NCI-H2029 treated with DMSO at 0.1 percent for 48 hours (cell line): ENCODE measurements around the gene ABCD3.
A peak's percentile ranks its signal among the peaks of the same experiment; 100 is the strongest.

ENCODE experiments used
- DNase-seq: peaks from one replicate; lab custom pipeline; 2025; lab: John Stamatoyannopoulos, UW

ABCD3 gene

GRCh38 chr1:94463056-94463764 is 45.0 kb downstream of the ABCD3 start:
- DNase-seq = no peak

GRCh38 chr1:94463765-94464330 is 45.7 kb downstream of the ABCD3 start:
- DNase-seq = peak; percentile 38

GRCh38 chr1:94468708-94469107 is 50.5 kb downstream of the ABCD3 start:
- no peak for DNase-seq

GRCh38 chr1:94471271-94471670 is 53.1 kb downstream of the ABCD3 start:
- DNase-seq = no peak

- no peak for DNase-seq
Measured at GRCh38 chr1:94475232-94475631, 57.0 kb downstream of the ABCD3 start.

GRCh38 chr1:94479682-94480081 is 61.5 kb downstream of the ABCD3 start:
- DNase-seq = no peak

GRCh38 chr1:94481473-94481933 is 63.3 kb downstream of the ABCD3 start:
- DNase-seq = peak; percentile 83

- no peak for DNase-seq
Measured at GRCh38 chr1:94486990-94487389, 68.8 kb downstream of the ABCD3 start.

GRCh38 chr1:94490556-94490955 is 72.4 kb downstream of the ABCD3 start:
- DNase-seq = no peak

- no peak for DNase-seq
Measured at GRCh38 chr1:94496076-94496755, 78.0 kb downstream of the ABCD3 start.

GRCh38 chr1:94501426-94501825 is 83.2 kb downstream of the ABCD3 start:
- no peak for DNase-seq

GRCh38 chr1:94501935-94502334 is 83.7 kb downstream of the ABCD3 start:
- no peak for DNase-seq

GRCh38 chr1:94503153-94503552 is 85.0 kb downstream of the ABCD3 start:
- no peak for DNase-seq

- no peak for DNase-seq
Measured at GRCh38 chr1:94504601-94505000, 86.4 kb downstream of the ABCD3 start.

- no peak for DNase-seq
Measured at GRCh38 chr1:94512816-94513215, 94.6 kb downstream of the ABCD3 start.

GRCh38 chr1:94514095-94514727 is 96.0 kb downstream of the ABCD3 start:
- peak; percentile 23 for DNase-seq

GRCh38 chr1:94515296-94515947 is 97.2 kb downstream of the ABCD3 start:
- no peak for DNase-seq

- DNase-seq = no peak
Measured at GRCh38 chr1:94519351-94519750, 101.2 kb downstream of the ABCD3 start.

- peak; percentile 6 for DNase-seq
Measured at GRCh38 chr1:94522304-94522703, 104.1 kb downstream of the ABCD3 start.

GRCh38 chr1:94524531-94524930 is 106.3 kb downstream of the ABCD3 start:
- DNase-seq = no peak

- no peak for DNase-seq
Measured at GRCh38 chr1:94526152-94526980, 108.2 kb downstream of the ABCD3 start.
